Measurements from ENCODE around the gene HYI.

- TF ChIP-seq POLR2A (IDR thresholded peaks at IDR 0.05; ENCODE audit: low read depth, low read length) (no peak), SPI1 (IDR thresholded peaks at IDR 0.05; ENCODE audit: low read depth, low read length) (no peak), POU2F2 (IDR thresholded peaks at IDR 0.05; ENCODE audit: low read depth, low read length) (no peak), TAF1 (IDR thresholded peaks at IDR 0.05; ENCODE audit: low read depth, low read length) (no peak), POLR2AphosphoS5 (IDR thresholded peaks at IDR 0.05; ENCODE audit: low read depth, low read length) (no peak)
Measured at GRCh38 chr1:43491061-43491460, 37.3 kb upstream of the HYI start.

All from GM12891 (cell line).